Measurements from ENCODE around the gene UBAC1. TPM values are rescaled to one million over a fixed set of nuclear protein-coding genes. Genes with fewer than 3 reads are reported as not detected.
A peak's percentile ranks its signal among the peaks of the same experiment; 100 is the strongest.
"Not testable (repeated sequence)": the region's sequence is repeated elsewhere in the genome, so short reads cannot be mapped to it uniquely, and the experiment has no call there.

UBAC1 gene
- total and polyA plus RNA-seq, 5 donors, result 64.0 to 88.7 (median 83.3) TPM

DNA sequence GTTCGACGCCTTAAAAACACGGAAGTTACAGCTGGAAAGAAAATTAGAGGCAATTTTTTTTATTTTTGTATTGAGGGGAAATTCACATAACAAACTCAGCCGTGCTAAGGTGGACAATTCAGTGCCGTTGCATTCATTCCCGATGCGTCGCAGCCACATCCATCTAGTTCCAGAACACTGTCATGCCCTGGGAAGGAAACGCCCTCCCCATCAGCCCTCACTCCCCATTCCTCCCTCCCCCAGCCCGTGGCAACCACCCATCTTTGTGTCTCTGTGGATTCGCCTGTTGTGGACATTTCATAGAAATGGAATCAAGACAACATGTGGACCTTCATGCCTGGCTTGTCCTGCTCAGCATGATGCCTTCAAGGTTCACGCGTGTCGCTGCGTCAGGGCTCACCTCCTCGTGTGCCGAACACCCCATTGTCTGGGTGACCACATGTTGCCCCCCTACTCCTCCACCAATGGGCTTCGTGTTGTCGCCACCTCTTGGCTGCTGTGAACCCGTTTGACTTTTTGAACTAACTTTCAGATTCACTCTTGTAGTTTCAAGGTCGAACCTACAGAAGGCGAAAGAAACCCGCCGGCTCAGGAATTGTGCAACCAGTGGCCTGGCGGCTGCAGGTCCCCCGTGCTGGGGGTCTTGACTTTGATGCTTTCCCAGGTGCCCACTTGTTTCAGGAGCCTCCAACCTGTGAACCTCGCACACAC lies 36.4 kb downstream of the UBAC1 start:
- H3K4me1 ChIP-seq (ENCODE audit: control insufficient read depth, insufficient read depth, low read length), result no peaks in the 10 kb centered on the region
- no peak overlapping the region for H3K4me3 ChIP-seq (ENCODE audit: low read length)
- ATAC-seq (no peak), DNase-seq (no peak)
- H3K9me3 ChIP-seq (ENCODE audit: control insufficient read depth, low read length), result no peaks in the 10 kb centered on the region
- no peak overlapping the region for H3K27ac ChIP-seq (ENCODE audit: low read length)
- H3K27me3 ChIP-seq (ENCODE audit: control insufficient read depth, insufficient read depth), result no peaks in the 10 kb centered on the region
- WGBS, result 86% methylated on average over 27 of the region's 27 CpGs
- intact Hi-C loops (cut with DNase I), result no loop called here

DNA sequence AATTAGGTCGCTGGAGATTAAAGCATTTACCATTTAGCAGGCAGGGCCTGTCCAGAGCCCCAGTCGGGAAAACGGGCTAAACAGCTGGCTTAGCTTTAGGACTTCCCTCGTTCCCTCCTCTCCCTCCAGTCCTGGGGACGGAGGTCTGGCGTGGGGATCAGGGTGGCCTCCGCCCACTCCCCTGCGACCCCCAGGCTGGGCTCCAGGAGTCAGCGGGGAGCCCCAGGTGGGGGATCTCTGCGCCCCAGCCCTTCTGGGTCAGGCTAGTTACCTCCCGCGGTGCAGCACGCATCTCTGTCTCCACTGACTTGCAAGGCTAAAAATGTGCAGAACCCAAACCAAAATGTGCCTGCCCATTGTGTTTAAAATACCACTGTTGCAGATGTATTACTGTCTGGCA lies 37.7 kb downstream of the UBAC1 start:
- no peak overlapping the region for H3K4me3 ChIP-seq (ENCODE audit: low read length)
- intact Hi-C loops (cut with DNase I), result no loop called here
- H3K9me3 ChIP-seq (ENCODE audit: control insufficient read depth, low read length), result no peaks in the 10 kb centered on the region
- no peak for ATAC-seq
- no peak overlapping the region for H3K27ac ChIP-seq (ENCODE audit: low read length)
- no peak for DNase-seq
- WGBS, result 97% methylated on average over 13 of the region's 13 CpGs
- H3K27me3 ChIP-seq (ENCODE audit: control insufficient read depth, insufficient read depth), result no peaks in the 10 kb centered on the region
- no peaks in the 10 kb centered on the region for H3K4me1 ChIP-seq (ENCODE audit: control insufficient read depth, insufficient read depth, low read length)

GRCh38 chr9:135921749-135922310 lies 39.3 kb downstream of the UBAC1 start:
- no peak overlapping the region for H3K27ac ChIP-seq (ENCODE audit: low read length)
- DNase-seq, result no peak

GRCh38 chr9:135920973-135921585 lies 40.1 kb downstream of the UBAC1 start:
- intact Hi-C loops (cut with DNase I), result no loop called here
- Histone ChIP-seq H3K9me3 (ENCODE audit: control insufficient read depth, low read length) (no peaks in the 10 kb centered on the region), H3K27ac (ENCODE audit: low read length) (no peak overlapping the region), H3K27me3 (ENCODE audit: control insufficient read depth, insufficient read depth) (no peaks in the 10 kb centered on the region), H3K4me1 (ENCODE audit: control insufficient read depth, insufficient read depth, low read length) (no peaks in the 10 kb centered on the region), H3K4me3 (ENCODE audit: low read length) (no peak overlapping the region)
- WGBS, result 81% methylated on average over 24 of the region's 24 CpGs
- DNase-seq (no peak), ATAC-seq (peak; percentile 21 to 38)

More at GRCh38 chr9:135921749-135922310, 39.3 kb downstream of the UBAC1 start:
- no peaks in the 10 kb centered on the region for H3K27me3 ChIP-seq (ENCODE audit: control insufficient read depth, insufficient read depth)
- no peaks in the 10 kb centered on the region for H3K4me1 ChIP-seq (ENCODE audit: control insufficient read depth, insufficient read depth, low read length)
- no peak overlapping the region for H3K4me3 ChIP-seq (ENCODE audit: low read length)
- intact Hi-C loops (cut with DNase I), result no loop called here
- WGBS, result 87% methylated on average over 14 of the region's 14 CpGs
- H3K9me3 ChIP-seq (ENCODE audit: control insufficient read depth, low read length), result no peaks in the 10 kb centered on the region
- ATAC-seq, result no peak

GRCh38 chr9:135920256-135920930 lies 40.8 kb downstream of the UBAC1 start:
- H3K4me3 ChIP-seq (ENCODE audit: low read length), result no peak overlapping the region
- peak in 1 of 2 donors; percentile 19 for ATAC-seq
- H3K27ac ChIP-seq (ENCODE audit: low read length), result no peak overlapping the region
- no peaks in the 10 kb centered on the region for H3K9me3 ChIP-seq (ENCODE audit: control insufficient read depth, low read length)
- H3K4me1 ChIP-seq (ENCODE audit: control insufficient read depth, insufficient read depth, low read length), result no peaks in the 10 kb centered on the region
- intact Hi-C loops (cut with DNase I), result no loop called here
- 92% methylated on average over 15 of the region's 15 CpGs for WGBS
- no peaks in the 10 kb centered on the region for H3K27me3 ChIP-seq (ENCODE audit: control insufficient read depth, insufficient read depth)
- no peak for DNase-seq

DNA sequence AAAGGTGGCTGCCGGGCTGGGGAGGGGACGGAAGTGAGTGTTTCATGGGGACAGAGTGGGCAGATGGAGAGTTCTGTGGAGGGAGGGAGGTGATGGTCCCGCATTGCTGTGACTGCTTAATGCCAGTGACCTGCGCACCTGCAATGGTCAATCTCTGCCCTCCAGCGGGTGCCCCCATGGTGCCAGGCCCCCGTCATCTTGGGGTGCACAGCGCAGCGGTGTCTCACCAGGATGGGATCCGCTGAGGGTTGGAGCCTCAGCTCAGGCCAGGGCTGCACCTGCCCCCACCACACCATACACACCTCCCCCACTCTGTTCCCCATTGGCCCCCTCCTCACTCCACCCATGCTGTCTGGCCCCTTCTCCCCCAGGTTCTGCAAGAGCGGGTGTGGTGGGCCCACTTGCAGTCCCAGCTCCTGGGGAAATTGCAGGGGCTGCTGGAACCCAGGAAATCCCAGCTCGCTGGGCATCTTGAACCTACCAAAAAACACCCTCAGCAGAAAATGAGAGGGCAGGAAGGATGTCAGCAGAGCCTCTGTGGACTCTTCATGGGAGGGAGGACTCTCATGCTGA lies 41.8 kb downstream of the UBAC1 start:
- ATAC-seq (peak in 1 of 2 donors; percentile 25), DNase-seq (no peak)
- Histone ChIP-seq H3K4me1 (ENCODE audit: control insufficient read depth, insufficient read depth, low read length) (no peaks in the 10 kb centered on the region), H3K4me3 (ENCODE audit: low read length) (no peak overlapping the region), H3K27me3 (ENCODE audit: control insufficient read depth, insufficient read depth) (no peaks in the 10 kb centered on the region), H3K9me3 (ENCODE audit: control insufficient read depth, low read length) (no peaks in the 10 kb centered on the region), H3K27ac (ENCODE audit: low read length) (no peak overlapping the region)
- intact Hi-C loops (cut with DNase I), result no loop called here
- 97% methylated on average over 11 of the region's 11 CpGs for WGBS

DNA sequence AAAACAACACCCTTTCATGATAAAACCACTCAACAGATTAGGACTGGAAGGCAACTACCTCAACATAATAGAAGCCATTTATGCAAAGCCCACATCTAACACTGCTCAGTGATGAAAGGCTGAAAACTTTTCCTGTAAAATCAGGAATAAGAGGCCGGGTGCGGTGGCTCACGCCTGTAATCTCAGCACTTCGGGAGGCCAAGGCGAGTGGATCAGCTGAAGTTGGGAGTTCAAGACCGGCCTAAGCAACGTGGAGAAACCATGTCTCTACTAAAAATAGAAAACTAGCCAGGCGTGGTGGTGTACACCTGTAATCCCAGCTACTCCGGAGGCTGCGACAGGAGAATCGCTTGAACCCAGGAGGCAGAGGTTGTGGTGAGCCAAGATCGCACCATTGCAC lies 44.9 kb downstream of the UBAC1 start:
- H3K27ac ChIP-seq (ENCODE audit: low read length); intact Hi-C loops (cut with DNase I); H3K4me1 ChIP-seq (ENCODE audit: control insufficient read depth, insufficient read depth, low read length); H3K27me3 ChIP-seq (ENCODE audit: control insufficient read depth, insufficient read depth); ATAC-seq; H3K4me3 ChIP-seq (ENCODE audit: low read length); H3K9me3 ChIP-seq (ENCODE audit: control insufficient read depth, low read length); DNase-seq: not testable (repeated sequence)
- 99% methylated on average over 12 of the region's 12 CpGs for WGBS

GRCh38 chr9:135914921-135915320 lies 46.3 kb downstream of the UBAC1 start:
- peak in 1 of 2 donors; percentile 25 for ATAC-seq
- DNase-seq, result no peak
- no peaks in the 10 kb centered on the region for H3K9me3 ChIP-seq (ENCODE audit: control insufficient read depth, low read length)
- H3K27me3 ChIP-seq (ENCODE audit: control insufficient read depth, insufficient read depth), result no peaks in the 10 kb centered on the region
- intact Hi-C loops (cut with DNase I), result no loop called here
- H3K27ac ChIP-seq (ENCODE audit: low read length), result no peak overlapping the region
- WGBS, result 97% methylated on average over 1 of the region's 1 CpG
- no peak overlapping the region for H3K4me3 ChIP-seq (ENCODE audit: low read length)
- H3K4me1 ChIP-seq (ENCODE audit: control insufficient read depth, insufficient read depth, low read length), result no peaks in the 10 kb centered on the region

DNA sequence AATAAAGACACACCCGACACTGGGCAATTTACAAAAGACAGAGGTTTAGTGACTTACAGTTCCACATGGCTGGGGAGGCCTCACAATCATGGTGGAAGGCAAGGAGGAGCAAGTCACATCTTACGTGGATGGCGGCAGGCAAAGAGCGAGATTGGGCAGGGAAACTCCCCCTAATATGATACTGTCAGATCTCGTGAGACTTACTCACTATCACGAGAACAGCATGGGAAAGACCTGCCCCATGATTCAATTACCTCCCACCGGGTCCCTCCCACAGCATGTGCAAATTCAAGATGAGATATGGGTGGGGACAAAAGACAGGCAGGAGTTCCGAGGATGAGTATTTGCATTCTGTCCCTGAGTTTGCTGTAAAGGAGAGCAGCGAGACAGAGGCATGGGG lies 49.9 kb downstream of the UBAC1 start:
- intact Hi-C loops (cut with DNase I); H3K27ac ChIP-seq (ENCODE audit: low read length); DNase-seq; H3K4me3 ChIP-seq (ENCODE audit: low read length); H3K27me3 ChIP-seq (ENCODE audit: control insufficient read depth, insufficient read depth); H3K4me1 ChIP-seq (ENCODE audit: control insufficient read depth, insufficient read depth, low read length); H3K9me3 ChIP-seq (ENCODE audit: control insufficient read depth, low read length); ATAC-seq: not testable (repeated sequence)
- WGBS, result 88% methylated on average over 9 of the region's 9 CpGs

DNA sequence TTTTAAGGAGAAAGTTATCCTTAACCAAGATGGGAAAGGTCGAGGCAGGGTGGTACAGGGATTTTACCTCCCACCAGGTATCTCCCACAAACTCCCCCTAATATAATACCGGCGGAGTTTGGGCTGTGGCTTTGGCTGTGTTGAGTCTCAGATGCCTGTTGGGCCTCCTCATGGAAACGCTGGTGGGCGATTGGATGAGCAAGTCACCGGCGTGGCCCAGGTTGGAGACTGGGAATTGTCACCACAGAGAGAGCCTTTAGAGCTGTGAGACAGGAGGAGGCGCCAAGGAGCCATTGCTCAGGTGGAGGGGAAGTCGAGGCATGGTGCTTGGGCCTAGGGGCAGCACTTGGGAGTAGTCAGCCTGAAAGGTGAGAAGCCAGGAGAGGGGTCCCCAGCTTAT lies 50.4 kb downstream of the UBAC1 start:
- no peaks in the 10 kb centered on the region for H3K9me3 ChIP-seq (ENCODE audit: control insufficient read depth, low read length)
- DNase-seq, result peak in 1 of 3 donors; percentile 12
- 99% methylated on average over 9 of the region's 9 CpGs for WGBS
- H3K4me3 ChIP-seq (ENCODE audit: low read length), result no peak overlapping the region
- intact Hi-C loops (cut with DNase I), result no loop called here
- ATAC-seq, result no peak
- peaks cover 4% of the 10 kb centered on the region for H3K4me1 ChIP-seq (ENCODE audit: control insufficient read depth, insufficient read depth, low read length)
- H3K27ac ChIP-seq (ENCODE audit: low read length), result no peak overlapping the region
- no peaks in the 10 kb centered on the region for H3K27me3 ChIP-seq (ENCODE audit: control insufficient read depth, insufficient read depth)

DNA sequence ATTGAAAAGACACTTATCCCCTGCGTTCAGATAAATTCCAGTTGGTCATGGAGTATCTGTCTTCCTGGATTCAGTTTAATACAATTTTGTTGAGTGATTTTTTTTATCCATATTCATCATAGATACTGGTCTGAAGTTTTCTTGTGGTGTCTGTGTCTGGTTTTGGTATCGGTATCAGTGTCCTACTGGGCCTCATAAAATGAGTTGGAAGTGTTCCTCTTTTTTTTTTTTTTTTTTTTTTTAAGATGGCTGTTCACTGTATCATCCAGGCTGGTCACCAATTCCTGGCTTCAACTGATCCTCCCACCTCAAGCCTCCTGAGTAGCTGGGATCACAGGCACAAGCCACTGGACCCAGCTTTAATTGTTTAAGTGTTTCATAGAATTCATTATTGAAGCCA lies 51.0 kb downstream of the UBAC1 start:
- Histone ChIP-seq H3K27me3 (ENCODE audit: control insufficient read depth, insufficient read depth) (no peaks in the 10 kb centered on the region), H3K4me1 (ENCODE audit: control insufficient read depth, insufficient read depth, low read length) (peaks cover 7% of the 10 kb centered on the region), H3K9me3 (ENCODE audit: control insufficient read depth, low read length) (no peaks in the 10 kb centered on the region), H3K27ac (ENCODE audit: low read length) (no peak overlapping the region), H3K4me3 (ENCODE audit: low read length) (no peak overlapping the region)
- WGBS, result 91% methylated on average over 2 of the region's 2 CpGs
- intact Hi-C loops (cut with DNase I), result no loop called here
- ATAC-seq (no peak), DNase-seq (no peak)
